CD4-positive, alpha-beta memory T cell (primary cell): Measurements from ENCODE around the gene COL23A1. TPM values are rescaled to one million over a fixed set of nuclear protein-coding genes. Genes with fewer than 3 reads are reported as not detected.
A peak's percentile ranks its signal among the peaks of the same experiment; 100 is the strongest.
"Not testable (repeated sequence)": the region's sequence is repeated elsewhere in the genome, so short reads cannot be mapped to it uniquely, and the experiment has no call there.

Experiments
- CTCF ChIA-PET: fragments of 350-600 bp; sonication (Branson Sonifier 250); formaldehyde crosslinking; loops from one replicate; lab custom pipeline; 2021; ENCODE audit warnings: inconsistent platforms; ENCODE audit not compliant: partially characterized antibody; lab: Charles Lee
- POLR2A ChIA-PET: fragments of 350-600 bp; sonication (Branson Sonifier 250); formaldehyde crosslinking; loops from one replicate; lab custom pipeline; 2021; ENCODE audit not compliant: partially characterized antibody; lab: Charles Lee
- DNase-seq, 5 donors: peaks; one replicate each; pipeline versions ENCODE4 v3.0.0 to v3.0.0-alpha.2; 2020 to 2022; ENCODE audit warnings: mixed read lengths in 1 of 5
- H3K27ac ChIP-seq: one replicate; pipeline ENCODE4 v1.7.0; 2013; ENCODE audit warnings: low read depth, low read length
- H3K27me3 ChIP-seq: 2 replicates; pipeline ENCODE4 v1.7.0; 2013; ENCODE audit warnings: mild to moderate bottlenecking, low read length, moderate library complexity; ENCODE audit not compliant: insufficient read depth
- H3K36me3 ChIP-seq: 2 replicates; pipeline ENCODE4 v1.7.0; 2013; ENCODE audit warnings: mild to moderate bottlenecking, low read length, moderate library complexity; ENCODE audit not compliant: insufficient read depth
- H3K4me1 ChIP-seq: 2 replicates; pipeline ENCODE4 v1.7.0; 2013; ENCODE audit warnings: mild to moderate bottlenecking, low read length, moderate library complexity; ENCODE audit not compliant: insufficient read depth
- H3K4me3 ChIP-seq, 2 donors: one replicate each; pipeline ENCODE4 v1.7.0; 2013; ENCODE audit warnings: low read length in 2 of 2, mild to moderate bottlenecking in 1 of 2
- H3K9me3 ChIP-seq, 2 donors: one replicate each; pipeline ENCODE4 v1.7.0; 2013; ENCODE audit warnings: low read length in 2 of 2, control low read depth in 1 of 2; ENCODE audit not compliant: control insufficient read depth in 1 of 2
- H3K27ac Mint-ChIP-seq, 7 donors: one replicate each; pipeline ENCODE4 v1.8.0; 2020 to 2021; ENCODE audit warnings: mixed read lengths in 7 of 7, mild to moderate bottlenecking in 6 of 7, inconsistent platforms in 3 of 7, moderate library complexity in 3 of 7
- H3K27me3 Mint-ChIP-seq, 2 donors: one replicate each; pipeline ENCODE4 v1.8.0; 2020 to 2021; ENCODE audit warnings: mixed read lengths in 2 of 2
- H3K36me3 Mint-ChIP-seq, 2 donors: one replicate each; pipeline ENCODE4 v1.8.0; 2020 to 2021; ENCODE audit warnings: mixed read lengths in 2 of 2, inconsistent platforms in 1 of 2, mild to moderate bottlenecking in 1 of 2
- H3K4me1 Mint-ChIP-seq, 4 donors: one replicate each; pipeline ENCODE4 v1.8.0; 2020 to 2021; ENCODE audit warnings: mixed read lengths in 4 of 4, mild to moderate bottlenecking in 1 of 4
- H3K4me3 Mint-ChIP-seq, 8 donors: one replicate each; pipeline ENCODE4 v1.8.0; 2020 to 2021; ENCODE audit warnings: mixed read lengths in 8 of 8, mild to moderate bottlenecking in 7 of 8, moderate library complexity in 6 of 8, inconsistent platforms in 3 of 8
- H3K9me3 Mint-ChIP-seq, 8 donors: one replicate each; pipeline ENCODE4 v1.8.0; 2020 to 2021; ENCODE audit warnings: mixed read lengths in 8 of 8, mild to moderate bottlenecking in 5 of 8, inconsistent platforms in 3 of 8, moderate library complexity in 1 of 8
- intact Hi-C: fragments of 100-400 bp; cut with micrococcal nuclease; formaldehyde crosslinking; loops from one replicate; pipeline ENCODE4 v1.15.1; 2023
- polyA plus RNA-seq, 2 donors: library from polyadenylated mRNA; unstranded; fragments of 300-500 nt; fragmentation: Illumina TruSeq; gene quantifications; one replicate each; pipeline ENCODE4 v1.2.3, GENCODE V29; 2021
- total RNA-seq, 2 experiments: library from RNA; stranded (reverse); gene quantifications; one replicate each; pipeline ENCODE4 v1.2.3, GENCODE V29; 2021

The COL23A1 gene
- total and polyA plus RNA-seq, 4 experiments from 2014 or later, result 0.17 to 0.25 TPM; not detected in 2

GRCh38 chr5:178302321-178302720 lies 287.9 kb downstream of the COL23A1 start:
- H3K27me3 ChIP-seq, H3K4me3 ChIP-seq, H3K4me1 ChIP-seq, H3K9me3 ChIP-seq, H3K4me1 Mint-ChIP-seq, H3K36me3 ChIP-seq, H3K27ac ChIP-seq, POLR2A ChIA-PET, H3K4me3 Mint-ChIP-seq, H3K27ac Mint-ChIP-seq, intact Hi-C loops, H3K36me3 Mint-ChIP-seq, DNase-seq, H3K9me3 Mint-ChIP-seq: not testable (repeated sequence)
- CTCF ChIA-PET, result interaction anchor here (1.1 kb wide), 1 partner anchor 19 kb away, joined by 3 read pairs; no protein-coding TSS in a partner anchor
- H3K27me3 Mint-ChIP-seq, result peaks cover 3 to 14% of the 10 kb centered on the region in 2 donors

- no peaks in the 10 kb centered on the region for H3K4me1 Mint-ChIP-seq
- no peaks in the 10 kb centered on the region for H3K4me1 ChIP-seq
- ChIA-PET CTCF (no interaction called here), POLR2A (no interaction called here)
- H3K36me3 ChIP-seq, result no peaks in the 10 kb centered on the region
- H3K27ac Mint-ChIP-seq, result no peak overlapping the region
- H3K27me3 ChIP-seq, result no peaks in the 10 kb centered on the region
- no peak overlapping the region for H3K4me3 ChIP-seq
- H3K27me3 Mint-ChIP-seq, result peaks cover 3 to 14% of the 10 kb centered on the region in 2 donors
- no peak overlapping the region for H3K4me3 Mint-ChIP-seq
- no peak overlapping the region for H3K27ac ChIP-seq
- no peaks in the 10 kb centered on the region for H3K9me3 ChIP-seq
- intact Hi-C loops, result no loop called here
- peaks cover 0 to 4% of the 10 kb centered on the region in 2 donors for H3K36me3 Mint-ChIP-seq
- no peak for DNase-seq
- peaks cover 0 to 8% (median 0%) of the 10 kb centered on the region in 8 donors for H3K9me3 Mint-ChIP-seq
Observed at GRCh38 chr5:178301641-178302040, 288.6 kb downstream of the COL23A1 start.

DNA sequence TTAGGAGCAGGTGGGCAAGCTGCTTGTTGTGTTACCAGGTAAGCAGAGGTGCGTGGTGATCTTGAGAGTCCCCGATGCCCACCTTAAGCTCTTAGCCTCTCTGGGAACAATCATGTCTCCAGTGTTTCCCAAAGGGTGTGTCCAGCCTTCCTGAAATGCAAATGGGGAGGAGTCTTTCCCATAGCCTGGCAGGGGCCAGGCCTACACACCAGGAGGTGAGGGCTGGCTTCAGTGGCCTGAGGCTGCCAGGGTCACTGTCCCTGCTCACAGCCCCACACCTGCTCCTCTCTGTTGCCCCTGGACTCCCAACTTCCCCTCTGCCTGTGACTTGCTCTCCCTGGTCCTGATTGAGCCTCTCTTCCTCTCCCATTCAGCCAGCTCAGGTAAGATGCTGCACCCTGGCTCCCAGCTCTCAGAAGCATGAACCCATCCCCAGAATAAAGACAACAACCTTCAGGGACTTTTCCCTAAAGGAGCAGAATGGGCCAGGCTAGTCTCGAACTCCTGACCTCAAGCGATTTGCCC lies 291.8 kb downstream of the COL23A1 start:
- Histone ChIP-seq H3K36me3 (no peaks in the 10 kb centered on the region), H3K27me3 (no peaks in the 10 kb centered on the region), H3K4me1 (no peaks in the 10 kb centered on the region), H3K9me3 (no peaks in the 10 kb centered on the region), H3K27ac (no peak overlapping the region), H3K4me3 (no peak overlapping the region)
- CTCF ChIA-PET, result no interaction called here
- Mint-ChIP-seq H3K9me3 (peaks cover 0 to 10% (median 2%) of the 10 kb centered on the region in 8 donors), H3K4me1 (no peaks in the 10 kb centered on the region), H3K4me3 (no peak overlapping the region), H3K36me3 (peaks cover 0 to 4% of the 10 kb centered on the region in 2 donors), H3K27me3 (peaks cover 1 to 6% of the 10 kb centered on the region in 2 donors), H3K27ac (no peak overlapping the region)
- intact Hi-C loops, result no loop called here
- no peak for DNase-seq
- POLR2A ChIA-PET, result no interaction called here

GRCh38 chr5:178297751-178298150 lies 292.4 kb downstream of the COL23A1 start:
- no peak overlapping the region for H3K27ac ChIP-seq
- no peaks in the 10 kb centered on the region for H3K4me1 ChIP-seq
- no peaks in the 10 kb centered on the region for H3K27me3 ChIP-seq
- no peak for DNase-seq
- Mint-ChIP-seq H3K27me3 (peaks cover 0 to 6% of the 10 kb centered on the region in 2 donors), H3K9me3 (peaks cover 0 to 10% (median 2%) of the 10 kb centered on the region in 8 donors), H3K36me3 (peaks cover 0 to 4% of the 10 kb centered on the region in 2 donors), H3K4me1 (no peaks in the 10 kb centered on the region), H3K27ac (peak overlapping the region in 1 of 7 donors; percentile 7), H3K4me3 (no peak overlapping the region)
- no peaks in the 10 kb centered on the region for H3K36me3 ChIP-seq
- intact Hi-C loops, result no loop called here
- no peak overlapping the region for H3K4me3 ChIP-seq
- CTCF ChIA-PET, result no interaction called here
- POLR2A ChIA-PET, result no interaction called here
- H3K9me3 ChIP-seq, result no peaks in the 10 kb centered on the region

GRCh38 chr5:178296066-178296465 lies 294.1 kb downstream of the COL23A1 start:
- H3K4me1 ChIP-seq, result no peaks in the 10 kb centered on the region
- CTCF ChIA-PET, result no interaction called here
- no peak overlapping the region for H3K4me3 ChIP-seq
- peaks cover 0 to 3% of the 10 kb centered on the region in 2 donors for H3K36me3 Mint-ChIP-seq
- POLR2A ChIA-PET, result no interaction called here
- intact Hi-C loops, result no loop called here
- no peaks in the 10 kb centered on the region for H3K4me1 Mint-ChIP-seq
- peaks cover 0 to 8% (median 2%) of the 10 kb centered on the region in 8 donors for H3K9me3 Mint-ChIP-seq
- no peak overlapping the region for H3K27ac ChIP-seq
- no peak overlapping the region for H3K27ac Mint-ChIP-seq
- DNase-seq, result no peak
- H3K4me3 Mint-ChIP-seq, result no peak overlapping the region
- peaks cover 3 to 19% of the 10 kb centered on the region in 2 donors for H3K27me3 Mint-ChIP-seq
- no peaks in the 10 kb centered on the region for H3K9me3 ChIP-seq
- no peaks in the 10 kb centered on the region for H3K36me3 ChIP-seq
- no peaks in the 10 kb centered on the region for H3K27me3 ChIP-seq

DNA sequence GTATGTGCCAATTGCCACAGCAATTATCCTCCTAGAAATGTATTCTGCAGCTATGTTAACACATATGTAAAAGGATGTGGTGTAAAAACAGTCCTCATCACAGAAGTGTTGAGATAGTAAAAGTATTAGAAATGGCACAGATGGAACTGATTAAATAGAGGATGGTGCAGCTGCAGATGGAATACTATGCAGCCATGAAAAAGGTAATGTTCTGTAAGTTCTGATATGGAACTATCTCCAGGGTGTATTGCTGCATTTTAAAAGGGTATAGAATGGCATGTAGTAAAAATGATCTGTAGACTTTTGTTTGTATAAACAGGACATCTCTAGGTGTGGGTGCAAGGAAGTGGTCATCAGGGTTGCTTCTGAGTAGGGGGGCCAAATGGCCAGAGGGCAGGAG lies 294.6 kb downstream of the COL23A1 start:
- Histone ChIP-seq H3K4me3 (no peak overlapping the region), H3K27ac (no peak overlapping the region), H3K36me3 (no peaks in the 10 kb centered on the region), H3K4me1 (no peaks in the 10 kb centered on the region), H3K9me3 (no peaks in the 10 kb centered on the region), H3K27me3 (no peaks in the 10 kb centered on the region)
- H3K4me3 Mint-ChIP-seq, result no peak overlapping the region
- ChIA-PET CTCF (no interaction called here), POLR2A (no interaction called here)
- H3K27ac Mint-ChIP-seq, result peak overlapping the region in 1 of 7 donors; percentile 44
- H3K4me1 Mint-ChIP-seq, result no peaks in the 10 kb centered on the region
- DNase-seq, result no peak
- H3K36me3 Mint-ChIP-seq, result no peaks in the 10 kb centered on the region
- peaks cover 0 to 7% (median 0%) of the 10 kb centered on the region in 8 donors for H3K9me3 Mint-ChIP-seq
- H3K27me3 Mint-ChIP-seq, result peaks cover 4 to 16% of the 10 kb centered on the region in 2 donors
- intact Hi-C loops, result no loop called here

DNA sequence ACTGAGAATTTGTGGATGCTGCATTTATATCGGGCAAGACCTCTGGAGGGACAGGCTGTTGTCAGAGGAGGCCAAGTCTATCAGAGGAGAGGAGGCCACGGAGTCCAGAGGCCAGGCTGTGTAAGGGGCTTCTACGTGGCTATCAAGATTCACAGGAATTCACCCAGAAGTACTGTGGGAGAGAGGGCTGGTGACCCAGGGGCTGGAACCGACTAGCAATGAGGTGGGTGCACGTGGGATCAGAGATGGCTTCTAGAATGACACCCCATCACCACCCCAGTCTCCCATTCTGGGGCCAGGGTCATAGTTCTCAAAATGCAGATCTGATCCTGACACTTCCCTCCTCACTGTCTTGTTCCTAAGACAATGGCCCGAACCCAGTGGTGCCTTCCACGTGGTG lies 296.4 kb downstream of the COL23A1 start:
- Histone ChIP-seq H3K27me3 (no peaks in the 10 kb centered on the region), H3K27ac (no peak overlapping the region), H3K36me3 (no peaks in the 10 kb centered on the region), H3K4me3 (no peak overlapping the region), H3K4me1 (no peaks in the 10 kb centered on the region), H3K9me3 (no peaks in the 10 kb centered on the region)
- peaks cover 0 to 7% (median 0%) of the 10 kb centered on the region in 8 donors for H3K9me3 Mint-ChIP-seq
- no peak overlapping the region for H3K27ac Mint-ChIP-seq
- H3K4me3 Mint-ChIP-seq, result no peak overlapping the region
- CTCF ChIA-PET, result no interaction called here
- POLR2A ChIA-PET, result no interaction called here
- intact Hi-C loops, result no loop called here
- H3K4me1 Mint-ChIP-seq, result no peaks in the 10 kb centered on the region
- H3K36me3 Mint-ChIP-seq, result no peaks in the 10 kb centered on the region
- no peak for DNase-seq
- H3K27me3 Mint-ChIP-seq, result peaks cover 8 to 19% of the 10 kb centered on the region in 2 donors
